Upper lobe of left lung (tissue), 6 donors: ENCODE results near the gene STIP1. TPM values are rescaled to one million over a fixed set of nuclear protein-coding genes. Genes with fewer than 3 reads are reported as not detected.

ENCODE experiments used
- ATAC-seq, 2 donors: fragments of 200-7000 bp; cut with Tn5 transposase; one replicate each; pipeline ENCODE4 v1.9.1; 2022; ENCODE audit warnings: mild to moderate bottlenecking in 2 of 2, moderate library complexity in 2 of 2; ENCODE audit not compliant: low FRiP score in 2 of 2
- DNase-seq, 2 donors: peaks; one replicate each; pipeline ENCODE4 v3.0.0-alpha.2; 2019 to 2020
- H3K27ac ChIP-seq, 4 donors: fragments of 200-600 bp; sonication (generic); one replicate each; pipeline ENCODE4 v1.5.1; 2016 to 2019
- H3K27me3 ChIP-seq, 4 donors: fragments of 200-600 bp; sonication (generic); one replicate each; pipeline ENCODE4 v1.5.1; 2017 to 2019
- H3K36me3 ChIP-seq, 4 donors: fragments of 200-600 bp; sonication (generic); one replicate each; pipeline ENCODE4 v1.5.1; 2016 to 2019
- H3K4me1 ChIP-seq, 4 donors: fragments of 200-600 bp; sonication (generic); one replicate each; pipeline ENCODE4 v1.5.1; 2018 to 2019
- H3K4me3 ChIP-seq, 4 donors: fragments of 200-600 bp; sonication (generic); one replicate each; pipeline ENCODE4 v1.5.1; 2017 to 2019; ENCODE audit warnings: mild to moderate bottlenecking in 2 of 4, moderate library complexity in 1 of 4
- H3K9me3 ChIP-seq, 4 donors: fragments of 200-600 bp; sonication (generic); one replicate each; pipeline ENCODE4 v1.5.1; 2018 to 2019
- CTCF ChIP-seq, 6 experiments: fragments of 450-650 bp in 4 of 6; fragments of 200-600 bp in 2 of 6; sonication (generic) in 2 of 6; IDR thresholded peaks; one replicate each; pipeline ENCODE4 v1.5.1; 2016 to 2019; ENCODE audit warnings: antibody characterized with exemption in 6 of 6
- EP300 ChIP-seq, 4 donors: sonication (generic); formaldehyde crosslinking; IDR thresholded peaks; one replicate each; pipeline ENCODE4 v1.5.1; 2017; ENCODE audit warnings: antibody characterized with exemption in 4 of 4, control low read depth in 2 of 4
- POLR2A ChIP-seq, 4 donors: fragments of 450-650 bp; IDR thresholded peaks; one replicate each; pipeline ENCODE4 v1.5.1; 2016 to 2017; ENCODE audit warnings: antibody characterized with exemption in 4 of 4, mild to moderate bottlenecking in 2 of 4
- POLR2AphosphoS5 ChIP-seq, 2 donors: sonication (generic); formaldehyde crosslinking; IDR thresholded peaks; one replicate each; pipeline ENCODE4 v1.5.1; 2017; ENCODE audit warnings: antibody characterized with exemption in 2 of 2
- WGBS, 2 donors: methylation state at CpG; one replicate each; pipeline ENCODE4 v1.1.5; 2017 to 2018; 5-methylcytosine and 5-hydroxymethylcytosine counted together
- total RNA-seq, 6 donors: library from RNA; depleted of rRNA in 4 of 6; stranded (reverse); fragments of >200 nt in 4 of 6; gene quantifications; one replicate each; pipeline versions ENCODE4 v1.1.0 to v1.2.1, GENCODE V29; 2016 to 2021
- donor health status: DM: no; HTN: no; CAD: no; lungs with moderate emphysema.
- donor health status: DM: no; HTN: yes; CAD: no; lungs with severe emphysema.

The STIP1 gene
- total RNA-seq, 6 donors from 2014 or later = 37.8 to 132 (median 82.6) TPM

GRCh38 chr11:64148226-64148916 is 37.6 kb upstream of the STIP1 start:
- peak; percentile 83 to 92 (median 88) for TF ChIP-seq CTCF (IDR thresholded peaks at IDR 0.05)
- TF ChIP-seq POLR2A (IDR thresholded peaks at IDR 0.05) = no peak
- no peaks in the 10 kb centered on the region for H3K9me3 ChIP-seq
- no peaks in the 10 kb centered on the region for H3K27me3 ChIP-seq
- no peak overlapping the region for H3K27ac ChIP-seq
- ATAC-seq (peak; percentile 70 to 77), DNase-seq (peak; percentile 72 to 88)
- H3K4me1 ChIP-seq = peaks cover 8 to 17% (median 14%) of the 10 kb centered on the region in 4 donors
- peak overlapping the region in 3 of 4 donors; percentile 7 to 31 (median 22) for H3K4me3 ChIP-seq
- 6 to 23% methylated on average over 14 to 19 of the region's 19 CpGs for WGBS, 2 donors
- H3K36me3 ChIP-seq = no peaks in the 10 kb centered on the region

- Histone ChIP-seq H3K4me1 (peaks cover 8 to 17% (median 14%) of the 10 kb centered on the region in 4 donors), H3K36me3 (no peaks in the 10 kb centered on the region), H3K4me3 (no peak overlapping the region), H3K27me3 (no peaks in the 10 kb centered on the region), H3K27ac (no peak overlapping the region), H3K9me3 (no peaks in the 10 kb centered on the region)
- no peak for ATAC-seq
- DNase-seq = no peak
- 79 to 86% methylated on average over 12 to 25 of the region's 25 CpGs for WGBS, 2 donors
- TF ChIP-seq POLR2AphosphoS5 (IDR thresholded peaks at IDR 0.05) (no peak), POLR2A (IDR thresholded peaks at IDR 0.05) (no peak), CTCF (IDR thresholded peaks at IDR 0.05) (no peak), EP300 (IDR thresholded peaks at IDR 0.05) (no peak)
Measured at GRCh38 chr11:64148917-64149617, 36.9 kb upstream of the STIP1 start.

- H3K36me3 ChIP-seq = no peaks in the 10 kb centered on the region
- H3K9me3 ChIP-seq = no peaks in the 10 kb centered on the region
- peaks cover 8 to 17% (median 14%) of the 10 kb centered on the region in 4 donors for H3K4me1 ChIP-seq
- WGBS, 2 donors = 88 to 95% methylated on average over 4 to 15 of the region's 15 CpGs
- peak in 1 of 2 donors; percentile 77 for DNase-seq
- ATAC-seq = no peak
- TF ChIP-seq POLR2AphosphoS5 (IDR thresholded peaks at IDR 0.05) (no peak), EP300 (IDR thresholded peaks at IDR 0.05) (no peak), CTCF (IDR thresholded peaks at IDR 0.05) (no peak), POLR2A (IDR thresholded peaks at IDR 0.05) (no peak)
- no peaks in the 10 kb centered on the region for H3K27me3 ChIP-seq
- H3K27ac ChIP-seq = no peak overlapping the region
- no peak overlapping the region for H3K4me3 ChIP-seq
Measured at GRCh38 chr11:64150051-64150450, 35.9 kb upstream of the STIP1 start.

GRCh38 chr11:64150481-64151239 is 35.3 kb upstream of the STIP1 start:
- ATAC-seq (no peak), DNase-seq (peak in 1 of 2 donors; percentile 80)
- H3K27ac ChIP-seq = no peak overlapping the region
- WGBS, 2 donors = 84 to 86% methylated on average over 6 to 24 of the region's 24 CpGs
- H3K27me3 ChIP-seq = no peaks in the 10 kb centered on the region
- H3K4me1 ChIP-seq = peaks cover 8 to 17% (median 14%) of the 10 kb centered on the region in 4 donors
- no peaks in the 10 kb centered on the region for H3K9me3 ChIP-seq
- no peak overlapping the region for H3K4me3 ChIP-seq
- H3K36me3 ChIP-seq = no peaks in the 10 kb centered on the region
- TF ChIP-seq POLR2AphosphoS5 (IDR thresholded peaks at IDR 0.05) (no peak), POLR2A (IDR thresholded peaks at IDR 0.05) (no peak), EP300 (IDR thresholded peaks at IDR 0.05) (no peak), CTCF (IDR thresholded peaks at IDR 0.05) (no peak)
